GOT3 (cell line): ENCODE results near the gene IRAG1.
"Not testable (repeated sequence)": the region's sequence is repeated elsewhere in the genome, so short reads cannot be mapped to it uniquely, and the experiment has no call there.

ENCODE experiments used
- DNase-seq: peaks from one replicate; lab custom pipeline; 2025; ENCODE audit warnings: mixed read lengths; lab: John Stamatoyannopoulos, UW

Gene IRAG1

GRCh38 chr11:10699072-10699471 is 5.5 kb upstream of the IRAG1 start:
- no peak for DNase-seq

GRCh38 chr11:10697323-10697620 is 3.7 kb upstream of the IRAG1 start:
- DNase-seq = no peak

GRCh38 chr11:10696468-10697322 is 3.1 kb upstream of the IRAG1 start:
- DNase-seq = no peak

GRCh38 chr11:10695833-10696232 is 2.3 kb upstream of the IRAG1 start:
- no peak for DNase-seq

- no peak for DNase-seq
These were observed 1.1 kb upstream of the IRAG1 start for GRCh38 chr11:10694486-10695239.

GRCh38 chr11:10692531-10693115 is 932 bp downstream of the IRAG1 start:
- no peak for DNase-seq

GRCh38 chr11:10688401-10688800 is 5.2 kb downstream of the IRAG1 start:
- no peak for DNase-seq

GRCh38 chr11:10686311-10686710 is 7.2 kb downstream of the IRAG1 start:
- DNase-seq = no peak

- no peak for DNase-seq
These were observed 10.1 kb downstream of the IRAG1 start for GRCh38 chr11:10683429-10683828.

GRCh38 chr11:10680956-10681487 is 12.5 kb downstream of the IRAG1 start:
- DNase-seq = no peak

GRCh38 chr11:10680279-10680678 is 13.3 kb downstream of the IRAG1 start:
- DNase-seq = not testable (repeated sequence)

GRCh38 chr11:10679644-10680043 is 13.9 kb downstream of the IRAG1 start:
- no peak for DNase-seq

- DNase-seq = no peak
These were observed 15.5 kb downstream of the IRAG1 start for GRCh38 chr11:10678101-10678500.

- DNase-seq = no peak
These were observed 16.6 kb downstream of the IRAG1 start for GRCh38 chr11:10676919-10677318.

GRCh38 chr11:10674911-10675440 is 18.6 kb downstream of the IRAG1 start:
- no peak for DNase-seq

- DNase-seq = no peak
These were observed 19.1 kb downstream of the IRAG1 start for GRCh38 chr11:10674440-10674855.

- DNase-seq = no peak
These were observed 20.0 kb downstream of the IRAG1 start for GRCh38 chr11:10673501-10674062.

GRCh38 chr11:10670099-10670498 is 23.5 kb downstream of the IRAG1 start:
- DNase-seq = no peak

GRCh38 chr11:10669258-10670033 is 24.1 kb downstream of the IRAG1 start:
- DNase-seq = no peak

GRCh38 chr11:10667521-10667885 is 26.1 kb downstream of the IRAG1 start:
- DNase-seq = no peak
